ENCODE data around the gene RPS2. TPM values are rescaled to one million over a fixed set of nuclear protein-coding genes. Genes with fewer than 3 reads are reported as not detected.

RPS2 gene
- total and polyA plus RNA-seq, 2 donors from 2014 or later, result 1,550 to 2,018 TPM

DNA sequence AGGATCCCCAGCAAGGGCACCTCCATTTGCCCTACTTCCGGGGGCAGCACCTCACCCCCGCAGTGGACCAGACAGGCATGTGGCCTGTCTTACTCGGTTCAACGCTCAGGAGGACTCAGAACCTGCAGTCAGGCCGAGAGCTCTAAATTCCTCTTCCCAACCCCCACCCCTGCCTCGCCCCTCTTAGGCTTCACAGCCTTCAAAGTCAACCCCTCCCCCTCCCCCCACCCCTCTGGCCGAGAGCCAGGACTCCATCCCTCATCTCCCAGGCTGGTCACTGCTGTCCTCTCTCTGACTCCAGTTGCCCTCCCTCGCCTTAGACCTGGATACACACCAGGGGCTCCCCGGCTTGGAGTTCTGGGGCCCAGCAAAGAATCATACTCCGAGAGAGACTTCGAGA lies 38.4 kb downstream of the RPS2 start:
- FAIRE-seq (no peak), DNase-seq (peak in 3 of 5 donors; percentile 57 to 76 (median 71))
- H3K27ac ChIP-seq (ENCODE audit: low read depth in 2 of 2, low read length in 2 of 2), result no peak overlapping the region
- intact Hi-C loops (cut with DNase I), result loop anchor here (10.0 kb wide), 1 partner anchor 71 kb away; no protein-coding TSS in a partner anchor
- H3K27me3 ChIP-seq (ENCODE audit: control insufficient read depth, insufficient read depth, low read length), result peaks cover 7% of the 10 kb centered on the region
- no peak overlapping the region for H3K4me3 ChIP-seq (ENCODE audit: low read length in 3 of 3)
- no peaks in the 10 kb centered on the region for H3K9me3 ChIP-seq (ENCODE audit: control insufficient read depth in 2 of 3, insufficient read depth in 1 of 3, low read length in 3 of 3)
- no peak overlapping the region for H3K9ac ChIP-seq (ENCODE audit: low read length in 3 of 3)
- TF ChIP-seq, protein P1, sequence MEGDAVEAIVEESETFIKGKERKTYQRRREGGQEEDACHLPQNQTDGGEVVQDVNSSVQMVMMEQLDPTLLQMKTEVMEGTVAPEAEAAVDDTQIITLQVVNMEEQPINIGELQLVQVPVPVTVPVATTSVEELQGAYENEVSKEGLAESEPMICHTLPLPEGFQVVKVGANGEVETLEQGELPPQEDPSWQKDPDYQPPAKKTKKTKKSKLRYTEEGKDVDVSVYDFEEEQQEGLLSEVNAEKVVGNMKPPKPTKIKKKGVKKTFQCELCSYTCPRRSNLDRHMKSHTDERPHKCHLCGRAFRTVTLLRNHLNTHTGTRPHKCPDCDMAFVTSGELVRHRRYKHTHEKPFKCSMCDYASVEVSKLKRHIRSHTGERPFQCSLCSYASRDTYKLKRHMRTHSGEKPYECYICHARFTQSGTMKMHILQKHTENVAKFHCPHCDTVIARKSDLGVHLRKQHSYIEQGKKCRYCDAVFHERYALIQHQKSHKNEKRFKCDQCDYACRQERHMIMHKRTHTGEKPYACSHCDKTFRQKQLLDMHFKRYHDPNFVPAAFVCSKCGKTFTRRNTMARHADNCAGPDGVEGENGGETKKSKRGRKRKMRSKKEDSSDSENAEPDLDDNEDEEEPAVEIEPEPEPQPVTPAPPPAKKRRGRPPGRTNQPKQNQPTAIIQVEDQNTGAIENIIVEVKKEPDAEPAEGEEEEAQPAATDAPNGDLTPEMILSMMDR (IDR thresholded peaks at IDR 0.05; ENCODE audit: borderline replicate concordance, extremely low read depth, insufficient read depth), result no peak
- no peaks in the 10 kb centered on the region for H3K4me1 ChIP-seq (ENCODE audit: control insufficient read depth in 2 of 3, insufficient read depth in 2 of 3, low read depth in 1 of 3, low read length in 3 of 3)
- no peaks in the 10 kb centered on the region for H3K36me3 ChIP-seq (ENCODE audit: control insufficient read depth in 2 of 3, insufficient read depth in 3 of 3, low read length in 3 of 3)

GRCh38 chr16:1924095-1924494 lies 40.5 kb downstream of the RPS2 start:
- no peak for DNase-seq
- no peaks in the 10 kb centered on the region for H3K4me1 ChIP-seq (ENCODE audit: control insufficient read depth in 2 of 3, insufficient read depth in 2 of 3, low read depth in 1 of 3, low read length in 3 of 3)
- TF ChIP-seq, protein P1 (IDR thresholded peaks at IDR 0.05; ENCODE audit: borderline replicate concordance, extremely low read depth, insufficient read depth), result no peak
- intact Hi-C loops (cut with DNase I), result loop anchor here (10.0 kb wide), 1 partner anchor 69 kb away; no protein-coding TSS in a partner anchor
- peaks cover 24% of the 10 kb centered on the region for H3K27me3 ChIP-seq (ENCODE audit: control insufficient read depth, insufficient read depth, low read length)
- H3K9ac ChIP-seq (ENCODE audit: low read length in 3 of 3), result no peak overlapping the region
- H3K9me3 ChIP-seq (ENCODE audit: control insufficient read depth in 2 of 3, insufficient read depth in 1 of 3, low read length in 3 of 3), result no peaks in the 10 kb centered on the region
- no peaks in the 10 kb centered on the region for H3K36me3 ChIP-seq (ENCODE audit: control insufficient read depth in 2 of 3, insufficient read depth in 3 of 3, low read length in 3 of 3)
- FAIRE-seq, result no peak
- no peak overlapping the region for H3K27ac ChIP-seq (ENCODE audit: low read depth in 2 of 2, low read length in 2 of 2)
- H3K4me3 ChIP-seq (ENCODE audit: low read length in 3 of 3), result no peak overlapping the region

DNA sequence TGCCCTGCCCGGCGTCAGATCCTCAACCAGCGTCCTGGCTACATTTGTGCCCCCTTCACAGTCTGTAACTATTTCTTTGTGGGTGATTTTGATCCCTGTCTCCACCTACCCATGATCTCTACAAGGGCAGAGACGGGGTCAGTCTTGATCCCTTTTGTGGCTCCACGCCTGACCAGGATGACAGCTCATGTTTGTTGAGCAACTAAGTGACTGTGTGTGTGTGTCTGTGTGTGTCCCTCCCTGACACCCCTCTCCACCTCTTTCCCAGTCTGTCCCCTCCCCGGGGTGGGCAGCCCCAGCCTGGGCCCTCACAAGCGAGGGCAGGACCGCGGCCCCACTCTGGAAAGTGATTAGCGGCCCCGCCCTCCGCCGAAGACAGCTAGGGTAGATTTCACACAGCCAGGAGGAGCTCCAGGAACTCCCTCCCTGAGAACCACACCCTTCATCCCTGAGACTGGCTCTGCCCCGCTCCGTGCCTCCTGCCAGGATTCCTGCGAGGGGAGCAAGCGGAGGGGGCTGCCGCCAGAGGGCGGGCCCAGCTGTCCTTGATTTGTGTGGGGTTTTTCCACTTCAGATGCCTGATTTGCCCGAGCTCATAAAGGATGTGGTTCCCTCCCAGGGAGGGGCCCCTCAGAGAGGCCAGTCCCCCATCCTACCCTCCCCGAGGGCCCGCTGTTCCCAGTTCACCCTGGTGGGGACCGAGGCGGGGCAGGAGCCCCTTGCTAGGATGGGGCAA lies 41.2 kb downstream of the RPS2 start:
- no peak for FAIRE-seq
- H3K27me3 ChIP-seq (ENCODE audit: control insufficient read depth, insufficient read depth, low read length), result peaks cover 28% of the 10 kb centered on the region

More for the DNA sequence above, 41.2 kb downstream of the RPS2 start:
- no peaks in the 10 kb centered on the region for H3K36me3 ChIP-seq (ENCODE audit: control insufficient read depth in 2 of 3, insufficient read depth in 3 of 3, low read length in 3 of 3)
- no peak overlapping the region for H3K27ac ChIP-seq (ENCODE audit: low read depth in 2 of 2, low read length in 2 of 2)
- peak in 4 of 5 donors; percentile 72 to 82 (median 78) for DNase-seq
- H3K4me3 ChIP-seq (ENCODE audit: low read length in 3 of 3), result no peak overlapping the region
- no peak overlapping the region for H3K9ac ChIP-seq (ENCODE audit: low read length in 3 of 3)
- no peaks in the 10 kb centered on the region for H3K9me3 ChIP-seq (ENCODE audit: control insufficient read depth in 2 of 3, insufficient read depth in 1 of 3, low read length in 3 of 3)
- TF ChIP-seq, protein P1 (IDR thresholded peaks at IDR 0.05; ENCODE audit: borderline replicate concordance, extremely low read depth, insufficient read depth), result no peak
- no peaks in the 10 kb centered on the region for H3K4me1 ChIP-seq (ENCODE audit: control insufficient read depth in 2 of 3, insufficient read depth in 2 of 3, low read depth in 1 of 3, low read length in 3 of 3)
- intact Hi-C loops (cut with DNase I), result loop anchor here (10.0 kb wide), 1 partner anchor 69 kb away; no protein-coding TSS in a partner anchor

Measured in kidney (tissue), 14 donors.